Hepatic stellate cell (primary cell): ENCODE measurements around the gene MAML3.
"Not testable (repeated sequence)": the region's sequence is repeated elsewhere in the genome, so short reads cannot be mapped to it uniquely, and the experiment has no call there.

Source experiments
- DNase-seq: peaks from one replicate; pipeline ENCODE4 v3.0.0; 2011; ENCODE audit warnings: low spot score

Gene MAML3

DNA sequence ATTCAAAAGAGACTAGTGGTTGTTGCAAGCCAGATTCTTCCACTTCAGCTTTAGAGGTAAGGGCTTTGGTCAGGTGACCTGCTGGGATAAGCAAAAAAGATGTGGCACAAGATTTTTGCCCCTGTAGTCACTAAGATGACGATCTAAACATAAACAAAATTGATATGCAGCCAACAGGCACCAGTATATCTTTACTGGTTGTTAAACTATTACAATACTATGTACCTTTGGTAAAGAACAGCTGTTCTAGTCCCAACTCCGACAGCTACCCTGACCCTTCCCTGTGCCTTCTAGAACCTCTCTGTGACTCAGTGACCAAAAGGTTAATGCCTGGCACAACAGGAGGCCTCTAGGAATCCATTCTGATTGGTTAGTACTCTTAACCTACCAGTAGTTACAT is 428.7 kb downstream of the MAML3 start:
- no peak for DNase-seq

DNA sequence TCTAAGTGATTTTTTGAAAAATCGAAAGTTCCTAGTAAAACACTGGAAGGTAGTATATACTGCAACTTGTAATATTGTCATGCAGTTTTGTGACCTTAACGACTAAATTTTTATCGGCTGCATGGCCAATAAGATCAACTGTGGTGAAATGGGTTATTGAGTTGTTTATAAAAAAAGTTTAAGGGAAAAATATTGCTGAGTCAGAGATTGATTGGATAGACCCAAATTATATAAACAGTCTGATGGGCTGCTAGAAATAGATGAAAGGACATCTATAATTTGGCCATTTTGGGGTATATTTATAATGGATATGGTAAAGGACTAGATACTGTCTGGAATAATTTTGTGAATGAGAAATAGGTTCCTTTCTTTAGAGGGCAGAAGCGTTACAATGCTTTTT is 432.2 kb downstream of the MAML3 start:
- DNase-seq = no peak

DNA sequence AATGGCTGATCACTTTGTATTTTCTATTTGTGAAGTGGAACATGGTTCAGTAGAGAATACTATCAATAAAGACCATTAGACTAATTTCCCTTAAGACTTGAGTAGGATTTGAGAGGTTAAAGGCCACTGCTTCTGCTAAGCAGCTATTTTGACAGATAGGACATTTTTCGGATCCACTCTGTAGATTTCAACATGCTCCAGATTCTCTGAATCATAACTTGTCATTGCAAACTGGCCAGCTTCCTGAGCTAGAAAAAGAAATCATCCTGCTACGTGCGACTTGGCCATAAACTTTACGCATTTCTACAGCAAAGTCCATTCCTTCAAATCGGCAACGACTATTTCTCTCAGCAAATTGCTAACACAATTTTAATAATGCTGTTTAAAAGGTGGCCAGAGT is 433.2 kb downstream of the MAML3 start:
- peak; percentile 68 for DNase-seq

DNA sequence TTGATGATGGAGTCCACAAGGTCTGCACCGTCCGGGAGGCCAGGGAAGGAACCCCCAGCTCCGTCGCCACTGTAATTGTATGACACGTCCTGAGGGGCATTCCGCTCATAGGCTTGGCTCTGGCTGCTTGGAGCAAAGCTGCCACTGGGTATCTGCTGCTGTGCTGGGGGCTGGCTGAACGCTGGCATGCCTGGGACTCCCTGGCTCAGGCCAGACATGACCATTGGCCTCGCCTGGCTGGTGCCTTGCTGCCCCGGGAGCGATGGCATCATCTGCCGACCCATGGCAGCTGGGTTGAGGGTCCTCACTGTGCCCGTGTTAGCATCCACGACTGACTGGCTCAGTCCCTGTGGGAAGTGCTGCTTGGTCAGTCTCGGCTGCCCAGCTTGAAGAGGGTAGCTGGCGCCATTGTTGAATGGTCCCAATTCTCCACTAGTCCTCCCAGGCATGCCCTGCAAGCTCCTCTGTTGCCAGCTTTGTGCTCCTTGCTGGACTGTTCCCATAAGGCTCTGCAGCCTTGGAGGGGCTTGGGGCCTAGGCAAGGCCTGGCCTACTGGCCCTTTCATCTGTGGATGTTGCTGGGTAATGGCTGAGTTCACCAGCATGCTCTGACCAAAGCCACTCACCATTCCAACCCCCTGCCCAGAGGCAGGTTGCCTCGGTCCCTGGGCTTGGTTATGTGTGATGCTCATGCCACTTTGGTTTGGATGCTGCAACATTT is 434.4 kb downstream of the MAML3 start:
- no peak for DNase-seq

DNA sequence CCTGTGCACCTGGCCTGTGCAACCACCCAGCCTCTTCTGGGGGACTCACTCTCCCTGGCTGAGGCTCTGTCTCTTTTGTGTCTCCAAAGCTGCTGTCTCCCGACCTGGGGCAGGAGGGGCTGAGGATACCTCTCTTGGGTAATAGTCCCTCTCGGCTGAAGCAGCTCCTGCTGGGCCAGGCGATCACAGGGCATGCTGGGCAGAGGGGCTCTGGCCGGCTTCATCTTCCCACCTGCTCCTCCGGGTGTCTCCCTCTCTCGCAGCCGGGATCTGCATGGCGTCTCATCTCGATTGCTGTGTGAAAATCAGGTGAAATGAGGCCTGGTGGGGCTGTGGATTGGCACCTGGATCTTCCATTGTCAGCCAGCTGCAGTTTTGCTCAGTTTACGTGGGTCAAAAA is 435.2 kb downstream of the MAML3 start:
- DNase-seq = no peak

DNA sequence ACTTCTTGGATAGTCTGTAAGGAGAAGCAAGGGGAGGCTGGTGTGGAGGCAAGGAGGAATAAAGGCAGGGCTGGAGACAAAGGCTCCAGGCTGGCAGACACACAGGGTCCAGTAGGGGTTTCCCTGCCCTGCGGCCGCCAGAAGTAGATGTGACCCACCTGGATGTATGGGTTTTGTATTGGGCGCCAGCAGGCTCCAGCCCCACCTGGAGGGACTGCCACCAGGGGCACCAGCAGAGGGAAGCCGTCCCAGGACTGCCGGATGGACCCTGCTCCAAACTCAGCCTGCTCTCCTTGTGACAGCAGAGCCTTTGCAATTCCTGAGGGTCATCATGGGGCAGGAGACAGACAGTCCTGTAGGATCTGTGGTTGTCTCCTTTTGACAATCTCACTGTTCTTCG is 435.6 kb downstream of the MAML3 start:
- no peak for DNase-seq

DNA sequence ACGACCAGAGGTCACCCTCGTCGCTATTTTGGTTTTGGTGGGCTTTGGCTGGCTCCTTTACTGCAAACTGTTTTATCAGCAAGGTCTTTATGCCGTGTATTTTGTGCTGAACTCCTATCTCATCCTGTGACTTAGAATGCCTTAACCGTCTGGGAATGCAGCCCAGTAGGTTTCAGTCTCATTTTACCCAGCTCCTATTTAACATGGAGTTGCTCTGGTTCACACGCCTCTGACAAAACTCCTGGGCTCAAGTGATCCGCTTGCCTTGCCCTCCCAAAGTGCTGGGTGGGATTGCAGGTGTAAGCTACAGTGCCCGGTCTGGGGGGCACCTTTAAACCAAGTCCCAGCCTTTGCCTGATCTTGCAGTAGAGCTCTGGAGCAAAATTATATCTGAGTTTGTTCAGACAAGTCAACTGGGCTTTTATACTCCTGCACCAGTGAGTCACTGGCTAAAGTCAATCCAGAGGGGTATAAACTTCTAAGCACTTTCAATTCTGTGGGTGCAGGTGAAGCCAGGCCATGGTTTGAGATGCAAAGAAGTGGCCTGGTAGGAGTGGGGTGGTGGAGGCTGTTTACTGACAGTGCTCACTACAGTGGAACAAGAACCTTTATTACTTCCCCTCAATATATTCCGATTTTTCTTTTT is 438.1 kb downstream of the MAML3 start:
- no peak for DNase-seq

DNA sequence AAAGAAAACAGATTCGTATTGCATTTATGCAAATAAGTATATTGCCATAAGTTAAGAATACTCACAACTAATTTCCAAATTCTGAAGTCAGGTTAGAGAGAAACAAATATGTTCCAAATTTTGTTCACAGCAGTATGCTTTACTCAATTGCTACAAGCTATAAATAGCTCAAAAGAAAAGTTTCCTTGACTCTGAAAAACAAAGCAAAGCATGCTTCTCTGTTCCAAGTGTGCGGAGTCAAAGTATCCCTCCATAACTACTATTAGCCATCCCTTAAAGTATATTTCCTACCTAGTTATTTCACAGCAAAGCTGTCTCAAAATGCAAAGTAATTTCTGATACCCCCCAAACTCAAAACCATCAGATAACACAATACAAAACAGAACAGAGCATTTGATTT is 441.1 kb downstream of the MAML3 start:
- DNase-seq = no peak

DNA sequence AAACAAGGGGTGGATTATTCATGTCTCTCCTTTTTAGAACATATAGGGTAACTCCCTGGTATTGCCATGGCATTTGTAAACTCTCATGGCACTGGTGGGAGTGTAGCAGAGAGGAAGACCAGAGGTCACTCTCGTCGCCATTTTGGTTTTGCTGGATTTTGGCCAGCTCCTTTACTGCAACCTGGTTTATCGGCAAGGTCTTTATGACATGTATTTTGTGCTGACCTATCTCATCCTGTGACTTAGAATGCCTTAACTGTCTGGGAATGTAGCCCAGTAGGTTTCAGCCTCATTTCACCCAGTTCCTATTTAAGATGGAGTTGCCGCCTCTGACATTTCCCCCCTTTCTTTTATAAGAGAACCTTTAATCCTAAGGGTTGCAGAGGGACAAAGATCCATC is 442.5 kb downstream of the MAML3 start:
- DNase-seq = no peak

DNA sequence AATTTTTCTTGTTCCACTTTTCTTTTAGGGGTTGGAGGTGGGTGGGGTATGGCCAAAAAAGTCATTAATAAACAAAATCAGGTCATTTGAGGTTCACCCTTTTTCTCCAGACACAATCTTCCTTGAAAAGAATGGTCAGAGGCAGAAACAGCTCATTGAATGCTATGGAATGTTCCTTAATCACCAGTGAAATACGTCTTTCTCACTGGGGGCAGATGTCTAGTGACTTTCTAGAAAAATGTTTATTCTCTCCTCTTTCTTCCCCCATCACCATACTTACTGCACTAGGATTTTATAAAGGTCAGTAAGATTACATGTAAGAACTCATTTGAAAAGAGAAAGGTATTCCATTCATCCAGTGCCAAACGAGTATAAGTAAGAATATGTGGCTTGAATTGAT is 443.9 kb downstream of the MAML3 start:
- DNase-seq = no peak

DNA sequence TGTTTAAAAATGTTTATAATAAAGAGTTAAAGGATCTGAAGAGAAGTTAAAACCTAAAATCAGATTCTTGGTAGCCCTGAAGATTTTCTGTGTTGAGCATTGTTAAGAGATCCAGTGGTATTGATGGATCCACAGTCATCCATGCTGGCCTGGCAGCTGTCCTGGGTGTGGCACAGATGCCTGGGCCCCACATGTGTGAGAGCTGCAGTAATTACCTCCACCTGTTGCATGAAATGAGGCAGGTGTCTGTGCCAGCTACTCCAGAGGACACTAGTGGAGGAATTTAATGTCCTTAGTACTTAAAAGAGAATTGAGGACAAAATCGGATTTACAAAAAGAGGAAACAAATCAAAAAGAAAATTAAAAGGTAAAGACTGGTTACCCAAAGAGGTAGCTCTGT is 444.3 kb downstream of the MAML3 start:
- no peak for DNase-seq

DNA sequence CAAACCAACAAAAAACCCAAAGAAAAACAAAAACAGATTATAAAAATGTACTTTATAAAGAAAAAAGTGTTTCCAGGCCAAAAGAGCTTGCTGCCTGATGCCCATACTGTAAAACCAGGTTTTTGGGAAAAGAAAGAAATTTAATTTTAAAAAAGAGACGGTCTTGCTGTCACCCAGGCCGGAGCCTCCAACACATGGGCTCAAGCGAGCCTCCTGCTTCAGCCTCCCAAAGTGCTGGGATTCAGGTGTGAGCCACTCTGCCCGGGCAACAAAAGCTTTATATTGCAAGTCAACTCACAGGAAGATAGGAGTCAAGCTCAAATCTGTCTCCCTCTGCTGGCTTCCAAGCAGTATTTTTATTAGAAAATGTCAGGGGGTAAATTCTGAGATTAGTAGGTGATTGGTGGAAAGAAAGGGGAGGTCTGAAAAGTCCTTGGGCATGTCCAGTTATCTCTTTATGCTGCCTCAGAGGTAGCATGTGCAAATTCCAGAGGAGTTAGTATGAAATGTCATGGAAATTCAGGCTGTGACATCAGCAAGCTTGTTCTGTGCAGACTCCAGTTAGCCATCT is 449.0 kb downstream of the MAML3 start:
- no peak for DNase-seq

DNA sequence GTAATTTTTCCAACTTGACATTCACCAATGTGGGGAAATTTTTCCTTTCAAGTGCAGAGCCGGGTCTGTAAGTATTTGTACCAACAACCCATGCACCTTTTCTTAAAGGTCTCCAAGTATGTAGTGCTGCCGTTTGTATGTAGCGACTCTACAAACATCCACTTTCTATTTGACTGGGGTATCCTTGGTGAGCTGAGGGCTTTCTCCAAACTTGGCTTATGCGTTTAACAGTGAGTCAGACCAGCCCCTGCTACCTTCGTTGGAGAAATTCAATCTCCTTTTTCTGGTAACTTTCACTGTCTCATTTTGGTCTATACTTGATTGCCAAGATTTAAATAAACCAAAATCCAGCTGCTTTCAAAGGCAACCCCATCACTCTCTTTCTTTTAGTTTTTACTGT is 453.4 kb downstream of the MAML3 start:
- no peak for DNase-seq

DNA sequence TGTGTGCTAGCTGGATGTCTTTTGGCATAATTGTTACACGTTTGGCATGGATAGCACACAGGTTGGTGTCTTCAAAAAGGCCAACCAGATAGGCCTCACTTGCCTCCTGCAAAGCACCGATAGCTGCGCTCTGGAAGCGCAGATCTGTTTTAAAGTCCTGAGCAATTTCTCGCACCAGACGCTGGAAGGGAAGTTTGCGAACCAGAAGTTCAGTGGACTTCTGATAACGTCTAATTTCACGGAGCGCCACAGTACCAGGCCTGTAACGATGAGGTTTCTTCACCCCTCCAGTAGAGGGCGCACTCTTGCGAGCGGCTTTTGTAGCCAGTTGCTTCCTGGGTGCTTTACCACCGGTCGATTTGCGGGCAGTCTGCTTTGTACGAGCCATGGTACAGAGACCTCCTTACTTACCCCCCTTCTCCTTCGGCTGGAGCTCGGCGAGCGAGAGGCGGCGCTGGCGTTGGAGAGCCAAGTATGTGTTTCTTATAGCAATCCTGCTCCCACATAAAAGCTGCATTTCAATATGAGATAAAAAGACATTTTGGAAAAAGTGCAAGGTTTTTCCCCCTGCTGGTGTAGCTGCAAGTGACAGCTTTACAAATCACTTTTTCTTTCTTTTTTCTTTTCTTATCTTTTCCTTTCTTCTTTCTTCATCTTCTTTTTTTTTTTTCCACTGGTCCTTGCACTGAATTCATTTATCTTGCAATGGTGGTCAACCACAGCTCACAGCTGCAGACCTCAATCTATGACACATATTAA is 455.6 kb downstream of the MAML3 start:
- not testable (repeated sequence) for DNase-seq

DNA sequence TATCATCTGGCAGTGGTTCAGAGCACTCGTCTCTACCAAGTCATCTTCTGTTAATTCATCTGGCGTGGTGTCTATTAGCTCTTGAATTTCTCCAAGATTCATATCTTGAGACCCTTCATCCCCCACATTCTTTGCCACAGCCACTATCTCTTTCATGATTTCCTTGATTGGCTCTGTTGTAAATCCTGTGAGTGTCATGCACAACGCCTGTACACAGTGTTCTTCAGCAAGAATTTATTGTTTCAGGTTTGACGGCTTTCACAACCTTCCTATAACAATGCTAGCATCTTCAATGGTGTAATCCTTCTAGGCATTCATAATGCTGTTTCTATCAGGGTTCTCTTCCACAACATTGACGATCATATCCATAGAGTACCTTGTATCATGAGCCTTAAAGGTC is 457.5 kb downstream of the MAML3 start:
- DNase-seq = no peak

DNA sequence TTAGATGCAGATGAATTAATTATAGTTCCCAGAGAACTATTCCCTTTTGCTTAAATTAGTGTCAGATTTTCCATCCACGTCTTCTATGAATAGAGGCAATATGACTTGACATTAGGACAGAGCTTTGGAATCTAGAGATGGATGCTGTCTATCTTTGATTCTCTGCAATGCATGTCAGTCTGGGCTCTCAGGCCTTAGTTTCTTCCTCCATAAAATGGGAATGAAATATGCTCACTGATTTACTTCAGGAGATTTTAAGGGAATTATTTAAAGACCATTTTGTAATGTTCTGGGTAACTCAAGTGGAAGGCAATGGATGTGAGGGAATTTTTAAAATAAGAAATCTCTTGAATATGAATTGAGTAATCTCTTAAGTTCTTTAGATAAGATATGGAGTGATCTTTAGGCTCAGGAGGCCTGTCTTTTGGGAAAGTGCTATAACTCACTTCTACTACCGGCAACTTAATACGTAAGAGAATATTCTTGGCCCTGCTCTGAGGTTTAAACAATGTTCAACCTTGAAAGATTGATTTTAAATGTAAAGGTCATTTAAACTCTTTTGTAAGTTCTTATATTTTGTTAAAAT is 459.4 kb downstream of the MAML3 start:
- DNase-seq = no peak

DNA sequence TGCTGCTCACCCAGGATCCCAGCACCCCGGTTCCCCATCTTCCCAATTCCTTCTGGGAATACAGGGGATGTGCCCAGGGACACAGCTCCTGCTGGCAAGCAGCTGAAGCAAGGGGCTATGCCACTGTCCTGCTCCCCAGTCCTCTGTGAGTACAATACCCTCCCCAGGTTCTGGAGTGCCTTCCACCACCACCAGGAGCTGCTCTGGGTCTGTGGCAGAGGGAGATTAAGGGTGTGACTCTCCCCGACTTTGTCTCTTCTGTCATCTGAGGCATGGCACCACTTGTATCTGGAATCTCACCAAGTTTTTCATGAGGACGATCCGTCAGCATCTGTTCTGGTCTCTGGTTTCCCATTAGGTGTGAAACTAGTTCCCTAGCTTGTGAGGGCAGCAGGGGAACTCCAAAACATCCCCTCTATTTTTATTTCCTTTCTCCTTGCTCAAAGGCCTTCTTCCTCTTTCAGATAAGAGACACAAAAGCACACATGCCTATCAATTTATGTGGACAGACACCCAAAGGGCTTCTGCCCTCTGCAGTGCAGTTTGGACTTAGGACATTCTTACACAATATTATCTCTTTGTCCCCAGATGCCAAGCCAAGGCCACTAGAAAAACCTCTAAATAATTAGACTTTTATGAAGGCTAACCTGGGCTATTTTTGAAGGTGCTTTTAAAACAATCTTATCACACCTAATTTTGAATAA is 461.5 kb downstream of the MAML3 start:
- DNase-seq = no peak

DNA sequence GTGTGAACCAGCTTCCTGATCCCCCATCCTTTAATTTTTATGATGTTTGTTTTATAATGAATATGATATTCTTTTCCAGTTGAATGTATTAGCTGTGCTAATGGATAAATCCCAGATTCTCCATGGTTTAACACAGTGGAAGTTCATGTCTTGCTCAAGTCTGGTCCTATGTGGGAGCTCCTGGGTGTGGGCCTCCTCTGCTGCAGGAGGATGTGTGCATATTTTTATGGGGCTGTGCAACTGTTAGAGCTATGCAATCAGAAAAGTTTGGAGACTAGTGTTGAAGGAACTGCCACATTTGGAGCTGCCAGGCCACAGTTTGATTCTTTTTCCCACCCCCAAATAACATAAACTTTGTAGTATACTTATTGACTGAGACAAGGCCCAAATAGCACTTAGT is 463.6 kb downstream of the MAML3 start:
- no peak for DNase-seq

DNA sequence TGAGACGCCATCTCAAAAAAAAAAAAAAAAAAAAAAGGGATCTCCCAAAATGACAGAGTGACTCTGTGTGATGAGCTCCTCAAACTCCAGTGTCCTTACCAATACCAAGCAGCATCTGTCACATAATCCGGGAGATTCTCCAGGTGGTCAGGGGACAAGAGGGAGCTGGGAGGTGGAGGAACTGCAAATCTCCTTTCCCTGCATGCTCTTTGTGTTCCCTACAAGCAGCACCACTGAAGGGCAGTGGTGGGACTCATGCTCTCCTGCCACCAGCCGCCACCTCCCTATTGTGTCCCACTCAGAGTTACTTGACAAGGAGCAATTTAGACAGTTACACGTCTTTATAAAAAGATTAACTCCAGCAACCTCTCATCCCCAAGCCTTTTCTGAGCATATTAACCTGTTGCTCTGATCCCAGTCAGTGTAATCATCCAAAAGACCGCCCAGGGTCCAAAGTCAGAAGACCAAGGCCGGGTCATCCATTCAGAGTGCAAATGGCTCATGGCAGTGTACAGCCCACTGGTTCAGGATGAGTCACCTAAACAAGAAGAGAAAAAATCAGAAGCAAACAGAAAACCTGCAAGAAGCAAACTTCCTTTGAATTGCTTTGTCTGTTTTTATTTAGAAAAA is 464.8 kb downstream of the MAML3 start:
- no peak for DNase-seq

DNA sequence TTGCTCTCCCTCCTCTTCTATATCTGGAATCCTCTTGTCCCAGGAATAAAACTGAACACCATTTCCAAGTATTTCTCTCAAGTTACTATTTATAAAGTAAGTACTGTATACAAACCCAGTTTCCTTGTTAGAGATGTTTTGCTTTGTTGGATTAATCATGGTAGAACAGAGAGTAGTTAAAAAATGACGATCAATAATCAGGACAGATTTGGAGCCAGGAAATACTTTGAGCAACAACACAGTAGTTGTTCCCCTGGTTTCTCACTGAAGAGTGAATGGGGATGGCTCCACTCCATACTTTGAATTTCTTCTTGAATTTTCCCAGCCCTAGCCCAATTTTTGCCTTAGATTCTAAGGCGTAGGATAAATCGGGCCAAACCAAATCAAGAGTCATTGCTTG is 467.0 kb downstream of the MAML3 start:
- no peak for DNase-seq

DNA sequence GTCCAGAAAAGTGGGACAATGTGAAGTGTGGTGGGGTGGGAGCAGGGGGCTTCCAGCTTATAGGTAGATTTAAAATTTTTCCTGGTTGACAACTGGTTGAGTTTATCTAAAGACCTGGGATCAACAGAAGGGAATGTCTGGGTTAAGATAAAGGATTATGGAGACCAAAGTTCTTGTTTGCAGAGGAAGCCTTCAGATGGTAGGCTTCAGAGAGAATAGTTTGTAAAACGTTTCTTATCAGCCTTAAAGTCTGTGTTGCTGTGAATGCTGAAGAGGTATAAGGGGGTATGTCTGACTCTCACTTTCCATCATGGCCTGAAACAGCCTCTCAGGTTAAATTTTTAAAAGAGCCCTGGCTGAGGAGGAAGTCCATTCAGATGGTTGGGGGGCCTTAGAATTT is 467.9 kb downstream of the MAML3 start:
- DNase-seq = no peak

DNA sequence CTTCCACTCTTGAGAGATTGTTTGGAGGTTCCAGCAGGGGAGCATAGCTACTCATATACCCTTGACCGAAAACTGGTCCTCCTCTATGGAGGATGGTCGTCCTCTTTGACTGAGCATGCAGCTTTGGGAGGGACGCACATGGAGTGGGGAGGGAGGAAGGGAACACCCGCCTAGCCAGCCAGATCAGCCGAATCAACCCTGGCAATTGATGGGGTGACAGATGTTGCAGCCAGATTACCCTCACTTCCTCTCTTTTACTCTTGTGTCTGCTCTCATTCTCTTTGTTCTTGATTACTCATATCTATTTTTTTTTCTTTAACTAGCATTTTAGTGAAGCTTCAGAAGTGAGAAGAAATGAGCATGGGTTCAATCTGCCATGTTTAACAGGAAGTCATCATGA is 468.8 kb downstream of the MAML3 start:
- DNase-seq = no peak
